K562 (cell line): ENCODE results near the gene CCM2. TPM values are rescaled to one million over a fixed set of nuclear protein-coding genes. Genes with fewer than 3 reads are reported as not detected.

ENCODE experiments used
- BDP1 ChIP-seq: IDR thresholded peaks from 3 replicates; pipeline ENCODE4 v1.6.1; 2011; ENCODE audit not compliant: insufficient read length, insufficient read depth
- MEF2A ChIP-seq: IDR thresholded peaks from 2 replicates; pipeline ENCODE4 v1.6.1; 2011; ENCODE audit warnings: low read depth, mild to moderate bottlenecking, low read length, moderate library complexity; ENCODE audit not compliant: control insufficient read depth
- RAD21 ChIP-seq, 2 experiments: fragments of 250-450 bp in 1 of 2; fragments of 450-650 bp in 1 of 2; sonication (Bioruptor Pico) in 1 of 2; formaldehyde crosslinking in 1 of 2; IDR thresholded peaks in 1 of 2; conservative IDR thresholded peaks in 1 of 2; 2 replicates each; pipeline versions ENCODE4 v1.4.0 to v1.8.0; 2020 to 2022; ENCODE audit warnings: mild to moderate bottlenecking in 2 of 2, moderate library complexity in 1 of 2
- RUNX1 ChIP-seq: sonication (generic); IDR thresholded peaks from 2 replicates; pipeline ENCODE4 v1.6.1; 2016; ENCODE audit warnings: antibody characterized with exemption, low read depth
- ZNF263 ChIP-seq: sonication (generic); formaldehyde crosslinking; IDR thresholded peaks from 2 replicates; pipeline ENCODE4 v1.8.0; 2022; ENCODE audit warnings: mild to moderate bottlenecking, missing genetic modification reagents, borderline replicate concordance
- ZNF316 ChIP-seq: fragments of 450-650 bp; IDR thresholded peaks from 2 replicates; pipeline ENCODE4 v1.6.1; 2016
- polyA plus RNA-seq, 8 experiments: library from polyadenylated mRNA; depleted of rRNA in 4 of 8; stranded (reverse) in 5 of 8; unstranded in 3 of 8; fragments of >200 nt; fragmentation: Nextera tagmentation in 2 of 8; fragmentation: Illumina TruSeq in 1 of 8; extraction: Ambion mirVana in 2 of 8; extraction: Trizol in 1 of 8; gene quantifications; 2 replicates each; pipeline versions ENCODE4 v1.2.1 to v1.2.3, GENCODE V29; 2011 to 2014; ENCODE audit warnings: inconsistent platforms in 1 of 8, missing spikeins in 1 of 8
- total RNA-seq, 7 experiments: library from RNA; depleted of rRNA in 6 of 7; stranded (reverse); fragments of >200 nt in 6 of 7; fragmentation: Illumina TruSeq in 2 of 7; extraction: Trizol in 2 of 7; gene quantifications; 2 replicates each; pipeline versions ENCODE4 v1.2.1 to v1.2.3, GENCODE V29; 2011 to 2021; ENCODE audit warnings: low replicate concordance in 1 of 7
- TF ChIP-seq, protein P1 (sequence below), 2 experiments: fragments of 450-650 bp; IDR thresholded peaks; 2 replicates each; pipeline ENCODE4 v1.6.1; 2016; ENCODE audit warnings: mild to moderate bottlenecking in 2 of 2, borderline replicate concordance in 1 of 2, low read depth in 1 of 2, moderate library complexity in 1 of 2
- TF ChIP-seq, protein P2 (sequence below): fragments of 250-450 bp; sonication (Bioruptor Pico); IDR thresholded peaks from 2 replicates; pipeline ENCODE4 v1.4.0; 2020
- TF ChIP-seq, protein P3 (sequence below), 2 experiments: IDR thresholded peaks in 1 of 2; conservative IDR thresholded peaks in 1 of 2; 2 replicates each; pipeline ENCODE4 v1.6.1; 2016; ENCODE audit warnings: low read depth in 2 of 2, mild to moderate bottlenecking in 1 of 2, missing compliant biosample characterization in 1 of 2, missing genetic modification characterization in 1 of 2, moderate library complexity in 1 of 2

CCM2 gene
- total and polyA plus RNA-seq, 9 of the 15 experiments (the other 6 are each of a cell fraction or from before 2014, with no cell fraction given): 0.41 to 38.6 (median 25.9) TPM

GRCh38 chr7:45114926-45115325 is 114.9 kb downstream of the CCM2 start (continued):
- TF ChIP-seq, protein P1, sequence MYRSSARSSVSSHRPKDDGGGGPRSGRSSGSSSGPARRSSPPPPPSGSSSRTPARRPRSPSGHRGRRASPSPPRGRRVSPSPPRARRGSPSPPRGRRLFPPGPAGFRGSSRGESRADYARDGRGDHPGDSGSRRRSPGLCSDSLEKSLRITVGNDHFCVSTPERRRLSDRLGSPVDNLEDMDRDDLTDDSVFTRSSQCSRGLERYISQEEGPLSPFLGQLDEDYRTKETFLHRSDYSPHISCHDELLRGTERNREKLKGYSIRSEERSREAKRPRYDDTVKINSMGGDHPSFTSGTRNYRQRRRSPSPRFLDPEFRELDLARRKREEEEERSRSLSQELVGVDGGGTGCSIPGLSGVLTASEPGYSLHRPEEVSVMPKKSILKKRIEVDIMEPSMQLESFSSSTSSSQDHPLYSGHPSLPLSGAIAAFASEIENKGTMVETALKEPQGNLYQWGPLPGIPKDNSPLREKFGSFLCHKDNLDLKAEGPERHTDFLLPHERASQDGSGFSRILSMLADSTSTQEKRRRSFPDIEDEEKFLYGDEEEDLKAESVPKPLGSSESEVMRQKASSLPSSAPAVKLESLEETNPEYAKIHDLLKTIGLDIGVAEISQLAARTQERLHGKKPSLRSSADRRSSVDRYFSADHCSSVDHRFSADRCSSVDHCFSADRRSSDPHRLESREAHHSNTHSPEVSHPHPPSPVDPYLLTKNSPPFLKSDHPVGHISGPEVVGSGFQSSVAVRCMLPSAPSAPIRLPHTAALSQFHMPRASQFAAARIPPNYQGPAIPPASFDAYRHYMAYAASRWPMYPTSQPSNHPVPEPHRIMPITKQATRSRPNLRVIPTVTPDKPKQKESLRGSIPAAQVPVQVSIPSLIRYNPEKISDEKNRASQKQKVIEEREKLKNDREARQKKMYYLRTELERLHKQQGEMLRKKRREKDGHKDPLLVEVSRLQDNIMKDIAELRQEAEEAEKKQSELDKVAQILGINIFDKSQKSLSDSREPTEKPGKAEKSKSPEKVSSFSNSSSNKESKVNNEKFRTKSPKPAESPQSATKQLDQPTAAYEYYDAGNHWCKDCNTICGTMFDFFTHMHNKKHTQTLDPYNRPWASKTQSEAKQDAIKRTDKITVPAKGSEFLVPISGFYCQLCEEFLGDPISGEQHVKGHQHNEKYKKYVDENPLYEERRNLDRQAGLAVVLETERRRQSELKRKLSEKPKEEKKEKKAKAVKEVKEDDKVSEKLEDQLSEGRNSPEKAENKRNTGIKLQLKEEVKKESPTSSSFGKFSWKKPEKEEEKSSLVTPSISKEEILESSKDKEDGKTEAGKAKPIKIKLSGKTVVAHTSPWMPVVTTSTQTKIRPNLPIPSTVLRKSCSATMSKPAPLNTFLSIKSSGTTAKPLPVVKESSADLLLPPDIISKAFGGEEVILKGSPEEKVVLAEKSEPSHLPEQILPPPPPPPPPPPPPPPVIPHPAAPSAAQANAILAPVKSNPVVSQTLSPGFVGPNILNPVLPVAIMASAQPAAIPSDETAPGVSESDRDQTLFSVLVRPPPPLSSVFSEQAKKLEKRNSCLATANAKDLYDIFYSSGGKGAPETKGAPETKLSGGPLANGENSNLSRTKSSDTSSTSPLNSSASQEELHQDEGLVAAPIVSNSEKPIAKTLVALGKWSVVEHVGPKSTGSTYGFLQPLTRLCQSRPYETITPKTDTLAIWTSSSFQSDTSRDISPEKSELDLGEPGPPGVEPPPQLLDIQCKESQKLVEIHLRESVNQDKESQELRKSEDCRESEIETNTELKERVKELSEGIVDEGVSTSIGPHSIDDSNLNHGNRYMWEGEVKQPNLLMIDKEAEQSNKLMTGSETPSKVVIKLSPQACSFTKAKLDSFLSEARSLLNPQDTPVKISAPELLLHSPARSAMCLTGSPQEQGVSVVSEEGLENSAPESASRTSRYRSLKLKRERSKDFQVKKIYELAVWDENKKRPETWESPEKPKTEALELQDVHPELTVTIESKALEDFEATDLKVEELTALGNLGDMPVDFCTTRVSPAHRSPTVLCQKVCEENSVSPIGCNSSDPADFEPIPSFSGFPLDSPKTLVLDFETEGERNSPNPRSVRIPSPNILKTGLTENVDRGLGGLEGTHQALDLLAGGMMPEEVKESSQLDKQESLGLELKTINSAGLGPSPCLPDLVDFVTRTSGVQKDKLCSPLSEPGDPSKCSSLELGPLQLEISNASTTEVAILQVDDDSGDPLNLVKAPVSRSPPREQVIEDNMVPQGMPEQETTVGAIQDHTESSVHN (IDR thresholded peaks at IDR 0.05; ENCODE audit: borderline replicate concordance in 1 of 2, low read depth in 1 of 2): no peak
- TF ChIP-seq, protein P2, sequence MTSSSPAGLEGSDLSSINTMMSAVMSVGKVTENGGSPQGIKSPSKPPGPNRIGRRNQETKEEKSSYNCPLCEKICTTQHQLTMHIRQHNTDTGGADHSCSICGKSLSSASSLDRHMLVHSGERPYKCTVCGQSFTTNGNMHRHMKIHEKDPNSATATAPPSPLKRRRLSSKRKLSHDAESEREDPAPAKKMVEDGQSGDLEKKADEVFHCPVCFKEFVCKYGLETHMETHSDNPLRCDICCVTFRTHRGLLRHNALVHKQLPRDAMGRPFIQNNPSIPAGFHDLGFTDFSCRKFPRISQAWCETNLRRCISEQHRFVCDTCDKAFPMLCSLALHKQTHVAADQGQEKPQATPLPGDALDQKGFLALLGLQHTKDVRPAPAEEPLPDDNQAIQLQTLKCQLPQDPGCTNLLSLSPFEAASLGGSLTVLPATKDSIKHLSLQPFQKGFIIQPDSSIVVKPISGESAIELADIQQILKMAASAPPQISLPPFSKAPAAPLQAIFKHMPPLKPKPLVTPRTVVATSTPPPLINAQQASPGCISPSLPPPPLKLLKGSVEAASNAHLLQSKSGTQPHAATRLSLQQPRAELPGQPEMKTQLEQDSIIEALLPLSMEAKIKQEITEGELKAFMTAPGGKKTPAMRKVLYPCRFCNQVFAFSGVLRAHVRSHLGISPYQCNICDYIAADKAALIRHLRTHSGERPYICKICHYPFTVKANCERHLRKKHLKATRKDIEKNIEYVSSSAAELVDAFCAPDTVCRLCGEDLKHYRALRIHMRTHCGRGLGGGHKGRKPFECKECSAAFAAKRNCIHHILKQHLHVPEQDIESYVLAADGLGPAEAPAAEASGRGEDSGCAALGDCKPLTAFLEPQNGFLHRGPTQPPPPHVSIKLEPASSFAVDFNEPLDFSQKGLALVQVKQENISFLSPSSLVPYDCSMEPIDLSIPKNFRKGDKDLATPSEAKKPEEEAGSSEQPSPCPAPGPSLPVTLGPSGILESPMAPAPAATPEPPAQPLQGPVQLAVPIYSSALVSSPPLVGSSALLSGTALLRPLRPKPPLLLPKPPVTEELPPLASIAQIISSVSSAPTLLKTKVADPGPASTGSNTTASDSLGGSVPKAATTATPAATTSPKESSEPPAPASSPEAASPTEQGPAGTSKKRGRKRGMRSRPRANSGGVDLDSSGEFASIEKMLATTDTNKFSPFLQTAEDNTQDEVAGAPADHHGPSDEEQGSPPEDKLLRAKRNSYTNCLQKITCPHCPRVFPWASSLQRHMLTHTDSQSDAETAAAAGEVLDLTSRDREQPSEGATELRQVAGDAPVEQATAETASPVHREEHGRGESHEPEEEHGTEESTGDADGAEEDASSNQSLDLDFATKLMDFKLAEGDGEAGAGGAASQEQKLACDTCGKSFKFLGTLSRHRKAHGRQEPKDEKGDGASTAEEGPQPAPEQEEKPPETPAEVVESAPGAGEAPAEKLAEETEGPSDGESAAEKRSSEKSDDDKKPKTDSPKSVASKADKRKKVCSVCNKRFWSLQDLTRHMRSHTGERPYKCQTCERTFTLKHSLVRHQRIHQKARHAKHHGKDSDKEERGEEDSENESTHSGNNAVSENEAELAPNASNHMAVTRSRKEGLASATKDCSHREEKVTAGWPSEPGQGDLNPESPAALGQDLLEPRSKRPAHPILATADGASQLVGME (CRISPR knock-in tag): no peak
- TF ChIP-seq, protein P3, sequence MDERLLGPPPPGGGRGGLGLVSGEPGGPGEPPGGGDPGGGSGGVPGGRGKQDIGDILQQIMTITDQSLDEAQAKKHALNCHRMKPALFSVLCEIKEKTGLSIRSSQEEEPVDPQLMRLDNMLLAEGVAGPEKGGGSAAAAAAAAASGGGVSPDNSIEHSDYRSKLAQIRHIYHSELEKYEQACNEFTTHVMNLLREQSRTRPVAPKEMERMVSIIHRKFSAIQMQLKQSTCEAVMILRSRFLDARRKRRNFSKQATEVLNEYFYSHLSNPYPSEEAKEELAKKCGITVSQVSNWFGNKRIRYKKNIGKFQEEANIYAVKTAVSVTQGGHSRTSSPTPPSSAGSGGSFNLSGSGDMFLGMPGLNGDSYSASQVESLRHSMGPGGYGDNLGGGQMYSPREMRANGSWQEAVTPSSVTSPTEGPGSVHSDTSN (CRISPR knock-in tag; IDR thresholded peaks at IDR 0.05; ENCODE audit: low read depth): no peak
- TF ChIP-seq, protein P3 (tag; conservative IDR thresholded peaks at IDR 0.05; ENCODE audit: low read depth): no peak
- TF ChIP-seq MEF2A (no peak), ZNF263 (CRISPR knock-in tag) (no peak), RUNX1 (no peak), BDP1 (no peak), RAD21 (CRISPR knock-in tag; conservative IDR thresholded peaks at IDR 0.05 in 1 of 2, IDR thresholded peaks at IDR 0.05 in 1 of 2) (no peak), ZNF316 (peak; percentile 4; the same call in 1 of the 2 replicates)
- TF ChIP-seq, all 486 proteins: peak for 3
